Breast epithelium (tissue), 4 donors: Measurements from ENCODE around the gene CCDC92. TPM values are rescaled to one million over a fixed set of nuclear protein-coding genes. Genes with fewer than 3 reads are reported as not detected.

ENCODE experiments used
- DNase-seq, 2 donors: peaks; one replicate each; pipeline ENCODE4 v3.0.0-alpha.2; 2019; ENCODE audit warnings: low spot score in 2 of 2
- H3K27ac ChIP-seq, 2 donors: fragments of 200-600 bp; sonication (generic) in 1 of 2; one replicate each; pipeline ENCODE4 v1.5.1; 2016 to 2019; ENCODE audit warnings: mild to moderate bottlenecking in 1 of 2
- H3K27me3 ChIP-seq, 2 donors: fragments of 200-600 bp; sonication (generic) in 1 of 2; one replicate each; pipeline versions ENCODE4 v1.5.1 to v1.6.0; 2017 to 2019; ENCODE audit warnings: control low read depth in 1 of 2, mild to moderate bottlenecking in 1 of 2
- H3K36me3 ChIP-seq: fragments of 200-600 bp; one replicate; pipeline ENCODE4 v1.5.1; 2019
- H3K4me1 ChIP-seq, 2 donors: fragments of 200-600 bp; sonication (generic); one replicate each; pipeline ENCODE4 v1.5.1; 2016 to 2019; ENCODE audit warnings: control low read depth in 1 of 2
- H3K4me3 ChIP-seq, 3 donors: fragments of 200-600 bp; sonication (generic); 1 replicate in 2 of 3; 2 replicates in 1 of 3; pipeline ENCODE4 v1.5.1; 2016 to 2019; ENCODE audit warnings: mild to moderate bottlenecking in 3 of 3, moderate library complexity in 2 of 3
- H3K9me3 ChIP-seq, 2 donors: fragments of 200-600 bp; sonication (generic) in 1 of 2; one replicate each; pipeline ENCODE4 v1.5.1; 2016 to 2019; ENCODE audit warnings: control low read depth in 1 of 2
- CTCF ChIP-seq, 3 donors: fragments of 450-650 bp; IDR thresholded peaks; one replicate each; pipeline ENCODE4 v1.5.1; 2016 to 2017; ENCODE audit warnings: antibody characterized with exemption in 3 of 3, mild to moderate bottlenecking in 3 of 3, moderate library complexity in 3 of 3
- POLR2A ChIP-seq: fragments of 450-650 bp; IDR thresholded peaks from one replicate; pipeline ENCODE4 v1.6.1; 2016; ENCODE audit warnings: antibody characterized with exemption, mild to moderate bottlenecking, moderate library complexity
- POLR2AphosphoS5 ChIP-seq, 3 donors: sonication (generic); formaldehyde crosslinking; IDR thresholded peaks; one replicate each; pipeline ENCODE4 v1.6.1; 2017; ENCODE audit warnings: antibody characterized with exemption in 3 of 3
- intact Hi-C: fragments of 100-400 bp; cut with DNase I; formaldehyde crosslinking; loops from one replicate; pipeline ENCODE4 v1.15.1; 2023; ENCODE audit warnings: low total_unique reads
- total RNA-seq, 3 donors: library from RNA; depleted of rRNA; stranded (reverse); fragments of >200 nt; gene quantifications; one replicate each; pipeline ENCODE4 v1.1.0, GENCODE V29; 2016

CCDC92 gene
- total RNA-seq, 3 donors from 2014 or later: 17.4 to 40.0 (median 24.6) TPM

GRCh38 chr12:123907726-123908476 lies 64.7 kb downstream of the CCDC92 start:
- no peak for TF ChIP-seq POLR2A
- Histone ChIP-seq H3K36me3 (no peaks in the 10 kb centered on the region), H3K4me1 (no peaks in the 10 kb centered on the region), H3K9me3 (no peaks in the 10 kb centered on the region), H3K27ac (peak overlapping the region; percentile 38 to 63), H3K4me3 (no peak overlapping the region), H3K27me3 (no peaks in the 10 kb centered on the region)
- no peak for DNase-seq
- intact Hi-C loops: loop anchor here (10.0 kb wide), 1 partner anchor 117 kb away; no protein-coding TSS in a partner anchor

DNA sequence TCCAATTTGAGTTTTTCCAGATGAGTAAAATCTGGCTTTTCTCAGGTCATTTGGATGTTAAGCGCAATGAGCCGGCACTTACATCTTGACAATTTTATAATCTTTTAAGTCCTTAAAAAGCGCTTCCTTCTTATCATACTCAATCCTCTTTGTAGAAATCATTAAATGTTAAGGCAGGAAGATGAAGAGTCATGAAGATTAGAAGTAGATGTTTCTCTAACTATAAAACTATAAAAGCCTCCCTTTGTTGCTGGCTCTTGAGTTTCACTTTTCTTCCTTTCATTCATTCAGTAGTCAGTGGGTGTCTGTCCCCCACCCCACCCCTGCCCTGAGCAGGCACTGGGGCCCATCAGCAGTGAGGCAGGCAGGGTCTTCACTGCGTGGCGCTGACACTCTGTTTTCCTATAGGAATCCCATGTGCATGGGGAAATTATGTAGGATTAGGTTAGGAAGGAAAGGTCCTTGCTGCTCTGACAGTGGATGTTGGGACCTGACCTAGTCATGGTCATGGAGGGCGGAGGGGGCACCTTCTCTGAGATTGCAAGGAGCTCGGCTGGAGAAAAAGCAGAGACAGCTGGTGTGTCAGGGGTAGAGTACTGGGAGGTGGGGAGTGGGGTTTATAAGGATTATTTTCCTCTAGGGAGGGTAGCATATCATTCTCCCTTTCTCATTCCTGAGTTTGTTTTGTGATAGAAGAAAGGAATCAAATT lies 65.8 kb downstream of the CCDC92 start:
- no peak for DNase-seq
- peak overlapping the region in 1 of 2 donors; percentile 38 for H3K27ac ChIP-seq
- intact Hi-C loops: loop anchor here (10.0 kb wide), 1 partner anchor 118 kb away; no protein-coding TSS in a partner anchor
- H3K27me3 ChIP-seq: no peaks in the 10 kb centered on the region
- H3K36me3 ChIP-seq: no peaks in the 10 kb centered on the region
- TF ChIP-seq CTCF (IDR thresholded peaks at IDR 0.05) (no peak), POLR2AphosphoS5 (IDR thresholded peaks at IDR 0.05) (no peak), POLR2A (no peak)
- no peak overlapping the region for H3K4me3 ChIP-seq
- H3K9me3 ChIP-seq: no peaks in the 10 kb centered on the region
- no peaks in the 10 kb centered on the region for H3K4me1 ChIP-seq

DNA sequence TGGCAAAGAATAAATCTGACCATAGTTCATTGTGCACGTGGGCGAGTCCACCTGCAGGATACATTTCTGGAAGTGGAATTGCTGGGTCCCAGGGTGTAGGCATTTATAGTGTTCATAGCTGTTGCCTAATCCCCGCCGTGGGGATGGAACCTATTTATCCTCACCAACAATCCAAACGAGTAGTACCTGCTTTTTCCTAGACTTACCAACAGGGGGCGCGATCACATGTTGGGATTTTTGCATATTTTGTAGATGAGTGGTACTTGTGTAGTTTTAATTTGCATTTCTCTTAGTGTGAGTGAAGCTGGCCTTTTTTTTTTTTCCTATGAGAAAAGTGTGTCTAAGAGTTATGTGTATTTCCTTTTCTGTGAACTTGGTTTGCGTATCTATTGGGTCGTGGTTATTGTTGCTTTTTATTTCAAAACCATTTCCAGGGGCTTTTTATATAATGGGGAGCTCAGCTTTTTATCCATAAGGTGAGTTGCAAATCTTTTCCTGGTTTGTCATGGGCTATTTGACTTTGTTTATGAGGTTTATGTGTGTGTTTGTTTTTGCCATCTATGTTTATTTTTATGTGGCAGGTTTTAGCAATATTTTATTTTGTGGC lies 67.2 kb downstream of the CCDC92 start:
- H3K27ac ChIP-seq: no peak overlapping the region
- H3K9me3 ChIP-seq: no peaks in the 10 kb centered on the region
- no peaks in the 10 kb centered on the region for H3K4me1 ChIP-seq
- H3K27me3 ChIP-seq: no peaks in the 10 kb centered on the region
- intact Hi-C loops: loop anchor here (10.0 kb wide), 1 partner anchor 119 kb away; no protein-coding TSS in a partner anchor
- H3K36me3 ChIP-seq: no peaks in the 10 kb centered on the region
- peak in 1 of 2 donors; percentile 38 for DNase-seq
- no peak overlapping the region for H3K4me3 ChIP-seq
- no peak for TF ChIP-seq POLR2AphosphoS5 (IDR thresholded peaks at IDR 0.05)
- no peak for TF ChIP-seq POLR2A
- TF ChIP-seq CTCF (IDR thresholded peaks at IDR 0.05): peak; percentile 61 to 76 (median 73)

GRCh38 chr12:123903301-123904065 lies 69.1 kb downstream of the CCDC92 start:
- Histone ChIP-seq H3K9me3 (no peaks in the 10 kb centered on the region), H3K36me3 (no peaks in the 10 kb centered on the region), H3K27me3 (no peaks in the 10 kb centered on the region), H3K4me1 (no peaks in the 10 kb centered on the region), H3K27ac (no peak overlapping the region), H3K4me3 (no peak overlapping the region)
- TF ChIP-seq POLR2A: no peak
- no peak for TF ChIP-seq POLR2AphosphoS5 (IDR thresholded peaks at IDR 0.05)
- TF ChIP-seq CTCF (IDR thresholded peaks at IDR 0.05): no peak
- intact Hi-C loops: loop anchor here (10.0 kb wide), 1 partner anchor 121 kb away; no protein-coding TSS in a partner anchor
- no peak for DNase-seq

DNA sequence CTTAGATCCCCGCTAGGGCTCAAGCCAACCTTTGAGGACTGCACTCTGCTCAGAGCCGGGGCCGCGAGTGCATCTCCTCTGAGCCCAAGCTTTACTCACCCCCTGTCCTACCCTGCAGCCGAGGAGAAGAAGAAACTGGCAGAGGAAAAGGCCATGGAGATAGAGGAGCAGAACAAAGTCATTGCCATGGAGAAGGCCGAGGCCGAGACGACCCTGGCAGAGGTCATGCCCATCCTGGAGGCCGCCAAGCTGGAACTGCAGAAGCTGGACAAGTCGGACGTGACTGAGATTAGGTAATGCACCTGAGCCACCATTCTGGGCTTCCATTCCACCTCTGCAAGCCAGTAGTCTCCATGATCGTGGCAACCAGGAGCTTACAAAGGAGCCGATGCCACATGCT lies 69.8 kb downstream of the CCDC92 start:
- intact Hi-C loops: loop anchor here (10.0 kb wide), 1 partner anchor 122 kb away; no protein-coding TSS in a partner anchor
- no peaks in the 10 kb centered on the region for H3K4me1 ChIP-seq

More for the DNA sequence above, 69.8 kb downstream of the CCDC92 start:
- Histone ChIP-seq H3K36me3 (no peaks in the 10 kb centered on the region), H3K4me3 (no peak overlapping the region), H3K27me3 (no peaks in the 10 kb centered on the region), H3K27ac (no peak overlapping the region), H3K9me3 (no peaks in the 10 kb centered on the region)
- TF ChIP-seq CTCF (IDR thresholded peaks at IDR 0.05) (no peak), POLR2A (no peak), POLR2AphosphoS5 (IDR thresholded peaks at IDR 0.05) (no peak)
- no peak for DNase-seq
